Fibroblast of skin of back (primary cell): ENCODE results near the gene MED27.

ENCODE experiments used
- DNase-seq: peaks from one replicate; pipeline ENCODE4 v3.0.0-alpha.2; 2013

MED27 gene

GRCh38 chr9:131849391-131849790 is 230.3 kb downstream of the MED27 start:
- DNase-seq: no peak

- DNase-seq: no peak
Measured at GRCh38 chr9:131848570-131849160, 231.0 kb downstream of the MED27 start.

- no peak for DNase-seq
Measured at GRCh38 chr9:131847665-131848354, 231.9 kb downstream of the MED27 start.

- no peak for DNase-seq
Measured at GRCh38 chr9:131845305-131846298, 234.1 kb downstream of the MED27 start.

GRCh38 chr9:131844745-131845118 is 234.9 kb downstream of the MED27 start:
- DNase-seq: no peak

GRCh38 chr9:131843989-131844744 is 235.5 kb downstream of the MED27 start:
- DNase-seq: no peak

- no peak for DNase-seq
Measured at GRCh38 chr9:131841765-131842318, 237.8 kb downstream of the MED27 start.

- no peak for DNase-seq
Measured at GRCh38 chr9:131840751-131841702, 238.6 kb downstream of the MED27 start.

- no peak for DNase-seq
Measured at GRCh38 chr9:131840220-131840619, 239.4 kb downstream of the MED27 start.

GRCh38 chr9:131839281-131840084 is 240.2 kb downstream of the MED27 start:
- peak; percentile 83 for DNase-seq

GRCh38 chr9:131838530-131839280 is 241.0 kb downstream of the MED27 start:
- no peak for DNase-seq

GRCh38 chr9:131837836-131838235 is 241.8 kb downstream of the MED27 start:
- DNase-seq: no peak

- DNase-seq: no peak
Measured at GRCh38 chr9:131837316-131837715, 242.4 kb downstream of the MED27 start.

GRCh38 chr9:131836607-131837315 is 242.9 kb downstream of the MED27 start:
- no peak for DNase-seq

GRCh38 chr9:131836021-131836420 is 243.6 kb downstream of the MED27 start:
- DNase-seq: no peak

- no peak for DNase-seq
Measured at GRCh38 chr9:131835151-131835910, 244.3 kb downstream of the MED27 start.

GRCh38 chr9:131834721-131835120 is 244.9 kb downstream of the MED27 start:
- DNase-seq: no peak

- peak; percentile 45 for DNase-seq
Measured at GRCh38 chr9:131833906-131834305, 245.8 kb downstream of the MED27 start.
